CD4-positive, CD25-positive, alpha-beta regulatory T cell (primary cell): ENCODE results near the gene NFKBIA. TPM values are rescaled to one million over a fixed set of nuclear protein-coding genes. Genes with fewer than 3 reads are reported as not detected.
A peak's percentile ranks its signal among the peaks of the same experiment; 100 is the strongest.
"Not testable (repeated sequence)": the region's sequence is repeated elsewhere in the genome, so short reads cannot be mapped to it uniquely, and the experiment has no call there.

Experiments
- ATAC-seq, 2 donors: fragments of 150-1000 bp; cut with Tn5 transposase; one replicate each; pipeline ENCODE4 v1.10.0; 2021; ENCODE audit warnings: low read depth in 2 of 2, moderate number of reproducible peaks in 2 of 2, moderate library complexity in 1 of 2
- DNase-seq, 3 donors: peaks; one replicate each; pipeline versions ENCODE4 v3.0.0 to v3.0.0-alpha.2; 2012 to 2022; ENCODE audit warnings: mixed read lengths in 1 of 3
- H3K27ac ChIP-seq: one replicate; pipeline ENCODE4 v1.7.0; 2013; ENCODE audit warnings: mild to moderate bottlenecking, low read length; ENCODE audit not compliant: insufficient read depth, poor library complexity, severe bottlenecking
- H3K27me3 ChIP-seq: one replicate; pipeline ENCODE4 v1.7.0; 2013; ENCODE audit warnings: low read length; ENCODE audit not compliant: control insufficient read depth, insufficient read depth
- H3K36me3 ChIP-seq: one replicate; pipeline ENCODE4 v1.7.0; 2013; ENCODE audit warnings: mild to moderate bottlenecking, low read length, moderate library complexity; ENCODE audit not compliant: control insufficient read depth, insufficient read depth
- H3K4me1 ChIP-seq: 2 replicates; pipeline ENCODE4 v1.7.0; 2013; ENCODE audit warnings: mild to moderate bottlenecking, low read length; ENCODE audit not compliant: insufficient read depth, control insufficient read depth, poor library complexity, severe bottlenecking
- H3K4me3 ChIP-seq: one replicate; pipeline ENCODE4 v1.7.0; 2013; ENCODE audit warnings: low read depth, mild to moderate bottlenecking, low read length, moderate library complexity
- H3K9me3 ChIP-seq, 2 experiments: 1 replicate in 1 of 2; 2 replicates in 1 of 2; pipeline ENCODE4 v1.7.0; 2013; ENCODE audit warnings: low read length in 2 of 2, mild to moderate bottlenecking in 1 of 2, moderate library complexity in 1 of 2; ENCODE audit not compliant: control insufficient read depth in 2 of 2
- H3K27ac Mint-ChIP-seq, 3 donors: one replicate each; pipeline ENCODE4 v1.8.0; 2020 to 2022; ENCODE audit warnings: mild to moderate bottlenecking in 3 of 3, mixed read lengths in 3 of 3, moderate library complexity in 2 of 3
- H3K27me3 Mint-ChIP-seq: one replicate; pipeline ENCODE4 v1.8.0; 2022; ENCODE audit warnings: mild to moderate bottlenecking, mixed read lengths
- H3K36me3 Mint-ChIP-seq: one replicate; pipeline ENCODE4 v1.8.0; 2020; ENCODE audit warnings: mixed read lengths
- H3K4me1 Mint-ChIP-seq, 4 donors: one replicate each; pipeline ENCODE4 v1.8.0; 2020 to 2022; ENCODE audit warnings: mixed read lengths in 4 of 4, mild to moderate bottlenecking in 1 of 4
- H3K4me3 Mint-ChIP-seq, 4 donors: one replicate each; pipeline ENCODE4 v1.8.0; 2020 to 2022; ENCODE audit warnings: mild to moderate bottlenecking in 4 of 4, mixed read lengths in 4 of 4, moderate library complexity in 3 of 4
- H3K9me3 Mint-ChIP-seq, 7 donors: one replicate each; pipeline ENCODE4 v1.8.0; 2020 to 2022; ENCODE audit warnings: mixed read lengths in 7 of 7, mild to moderate bottlenecking in 3 of 7, moderate library complexity in 2 of 7
- polyA plus RNA-seq, 4 donors: library from polyadenylated mRNA; unstranded; fragments of 300-500 nt; fragmentation: Illumina TruSeq; gene quantifications; one replicate each; pipeline ENCODE4 v1.2.3, GENCODE V29; 2021
- total RNA-seq: library from RNA; stranded (reverse); gene quantifications from one replicate; pipeline ENCODE4 v1.2.3, GENCODE V29; 2022

The NFKBIA gene
- total and polyA plus RNA-seq, 5 donors from 2014 or later = 210 to 1,380 (median 259) TPM

DNA sequence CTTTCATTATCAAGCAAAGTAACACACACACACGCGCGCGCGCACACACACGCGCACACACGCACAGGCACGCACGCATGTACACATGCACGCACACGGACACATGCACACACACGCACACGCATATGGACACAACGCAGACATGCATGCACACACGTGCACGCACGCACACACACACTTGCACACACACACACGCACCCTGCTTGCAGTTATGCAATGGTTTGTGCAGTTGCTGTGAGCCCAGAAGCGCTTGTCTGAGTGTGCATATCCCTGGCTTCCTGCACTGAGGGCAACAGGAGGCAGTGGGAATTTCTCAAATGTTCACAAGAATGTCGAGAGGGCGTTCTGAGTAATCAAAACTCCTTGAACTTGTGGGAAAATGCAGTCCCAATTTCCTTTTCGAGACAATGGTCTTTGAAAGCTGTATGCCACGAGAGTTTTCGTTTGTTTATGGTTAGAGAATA lies 41.6 kb downstream of the NFKBIA start:
- Mint-ChIP-seq H3K36me3 (no peaks in the 10 kb centered on the region), H3K27ac (no peak overlapping the region), H3K9me3 (peaks cover 0 to 1% (median 0%) of the 10 kb centered on the region in 7 donors), H3K27me3 (no peaks in the 10 kb centered on the region), H3K4me1 (peaks cover 0 to 16% (median 3%) of the 10 kb centered on the region in 4 donors), H3K4me3 (no peak overlapping the region)
- no peak for DNase-seq
- H3K4me3 ChIP-seq = no peak overlapping the region
- H3K4me1 ChIP-seq = peaks cover 3% of the 10 kb centered on the region
- H3K36me3 ChIP-seq = no peaks in the 10 kb centered on the region
- H3K27me3 ChIP-seq = no peaks in the 10 kb centered on the region
- H3K9me3 ChIP-seq = no peaks in the 10 kb centered on the region
- ATAC-seq = no peak
- H3K27ac ChIP-seq = no peak overlapping the region

DNA sequence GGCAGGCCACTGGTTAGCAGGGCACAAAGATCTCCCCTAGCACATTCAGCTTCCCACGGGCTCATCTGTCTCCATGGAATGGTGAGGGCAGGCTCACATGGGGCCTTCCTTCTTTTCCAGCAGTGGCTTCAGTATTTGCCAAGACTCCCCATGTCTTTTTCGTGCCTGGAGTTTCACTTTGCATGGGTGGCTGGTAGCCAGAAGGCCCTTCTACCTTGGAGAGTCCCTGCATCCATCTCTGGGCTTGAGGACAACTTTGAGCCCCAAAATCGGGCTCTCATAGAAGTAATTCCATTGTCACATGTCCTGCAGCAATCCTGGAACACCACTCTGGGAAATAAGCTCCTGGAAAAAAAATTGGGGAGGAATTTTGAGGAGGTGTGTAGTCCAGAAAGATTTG lies 42.1 kb downstream of the NFKBIA start:
- Histone ChIP-seq H3K4me1 (no peaks in the 10 kb centered on the region), H3K27ac (no peak overlapping the region), H3K4me3 (no peak overlapping the region), H3K27me3 (no peaks in the 10 kb centered on the region), H3K9me3 (no peaks in the 10 kb centered on the region), H3K36me3 (no peaks in the 10 kb centered on the region)
- ATAC-seq (no peak), DNase-seq (no peak)
- no peaks in the 10 kb centered on the region for H3K27me3 Mint-ChIP-seq
- peaks cover 0 to 11% (median 3%) of the 10 kb centered on the region in 4 donors for H3K4me1 Mint-ChIP-seq
- no peak overlapping the region for H3K4me3 Mint-ChIP-seq
- no peak overlapping the region for H3K27ac Mint-ChIP-seq
- H3K36me3 Mint-ChIP-seq = no peaks in the 10 kb centered on the region
- peaks cover 0 to 1% (median 0%) of the 10 kb centered on the region in 7 donors for H3K9me3 Mint-ChIP-seq

DNA sequence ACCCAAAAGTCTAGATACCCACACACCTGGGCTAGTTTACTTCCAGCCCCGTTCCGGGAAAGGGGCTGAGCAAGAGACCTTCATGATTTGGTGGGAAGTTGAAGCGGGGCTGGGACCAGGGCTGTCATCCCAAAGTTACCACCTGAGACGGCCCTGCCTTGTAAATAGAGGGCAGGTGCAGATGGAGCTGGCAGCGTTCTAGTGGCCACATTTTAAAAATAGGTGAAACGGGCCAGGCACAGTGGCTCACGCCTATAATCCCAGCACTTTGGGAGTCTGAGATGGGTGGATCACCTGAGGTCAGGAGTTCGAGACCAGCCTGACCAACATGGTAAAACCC lies 43.4 kb downstream of the NFKBIA start:
- Mint-ChIP-seq H3K36me3 (no peaks in the 10 kb centered on the region), H3K4me3 (no peak overlapping the region), H3K27ac (no peak overlapping the region), H3K9me3 (peaks cover 0 to 1% (median 0%) of the 10 kb centered on the region in 7 donors), H3K4me1 (peaks cover 0 to 11% (median 4%) of the 10 kb centered on the region in 4 donors), H3K27me3 (no peaks in the 10 kb centered on the region)
- no peak overlapping the region for H3K4me3 ChIP-seq
- H3K27ac ChIP-seq = no peak overlapping the region
- H3K27me3 ChIP-seq = no peaks in the 10 kb centered on the region
- no peaks in the 10 kb centered on the region for H3K4me1 ChIP-seq
- DNase-seq (no peak), ATAC-seq (no peak)
- H3K36me3 ChIP-seq = no peaks in the 10 kb centered on the region
- H3K9me3 ChIP-seq = no peaks in the 10 kb centered on the region

DNA sequence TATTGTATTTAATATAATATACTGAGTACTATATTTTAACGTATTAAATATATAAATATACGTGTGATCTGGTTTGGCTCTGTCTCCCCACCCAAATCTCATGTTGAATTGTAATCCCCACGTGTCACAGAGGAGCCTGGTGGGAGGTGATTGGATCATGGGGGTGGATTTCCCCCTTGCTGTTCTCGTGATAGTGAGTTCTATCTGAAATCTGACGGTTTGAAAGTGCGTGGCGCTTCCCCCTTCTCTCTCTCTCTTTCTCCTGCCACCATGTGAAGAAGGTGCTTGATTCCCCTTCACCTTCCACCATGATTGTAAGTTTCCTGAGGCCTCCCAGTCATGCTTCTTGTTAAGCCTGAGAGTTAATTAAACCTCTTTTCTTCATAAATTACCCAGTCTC lies 44.9 kb downstream of the NFKBIA start:
- not testable (repeated sequence) for H3K27me3 Mint-ChIP-seq, DNase-seq, H3K9me3 Mint-ChIP-seq, H3K36me3 ChIP-seq, H3K4me3 Mint-ChIP-seq, H3K36me3 Mint-ChIP-seq, ATAC-seq, H3K27ac ChIP-seq, H3K4me3 ChIP-seq, H3K4me1 ChIP-seq, H3K27me3 ChIP-seq, H3K9me3 ChIP-seq
- Mint-ChIP-seq H3K27ac (peak overlapping the region in 1 of 3 donors; percentile 37), H3K4me1 (peaks cover 0 to 11% (median 8%) of the 10 kb centered on the region in 4 donors)

DNA sequence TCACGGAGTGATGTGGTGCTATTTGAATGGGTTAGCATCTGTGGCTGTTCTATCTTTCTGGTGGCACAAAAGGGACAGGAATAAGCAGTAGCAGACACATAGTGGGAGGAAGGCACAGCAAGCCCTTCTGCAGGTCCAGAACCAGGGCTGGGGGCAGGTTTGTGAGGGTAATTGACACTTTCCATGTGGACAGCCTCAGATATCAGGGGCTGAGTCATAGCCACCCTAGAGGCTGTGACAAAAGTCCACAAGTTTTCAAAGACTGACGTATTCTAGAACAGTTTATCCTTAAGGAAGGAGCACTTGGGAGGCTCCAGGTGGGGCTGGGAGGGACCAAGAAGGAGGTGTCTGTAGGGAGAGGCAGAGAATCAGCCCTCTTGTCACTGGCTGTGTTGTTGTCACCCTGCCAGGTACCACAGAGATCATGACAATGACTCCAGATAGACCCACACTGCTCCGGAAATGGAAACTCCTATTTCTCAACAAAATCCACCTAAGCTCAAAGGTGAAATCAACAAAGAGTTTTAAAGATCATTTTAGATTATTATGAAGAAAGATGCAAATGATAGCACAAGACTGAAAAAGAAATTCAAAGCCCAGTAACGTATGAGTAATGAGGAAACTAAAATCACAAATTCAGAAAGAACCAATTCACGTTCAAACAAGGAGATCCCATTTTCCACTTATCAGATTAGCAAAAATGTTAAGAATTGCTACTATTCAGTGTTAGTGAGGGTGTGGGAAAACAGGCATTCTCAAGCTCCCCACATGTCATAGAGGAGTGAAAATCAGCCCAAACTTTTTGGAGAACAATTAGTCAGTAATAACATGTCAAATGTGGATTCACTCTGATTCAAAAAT lies 48.3 kb downstream of the NFKBIA start:
- Mint-ChIP-seq H3K4me1 (peaks cover 0 to 20% (median 8%) of the 10 kb centered on the region in 4 donors), H3K27ac (peak overlapping the region; percentile 17 to 52 (median 22)), H3K4me3 (no peak overlapping the region), H3K9me3 (no peaks in the 10 kb centered on the region), H3K36me3 (no peaks in the 10 kb centered on the region), H3K27me3 (no peaks in the 10 kb centered on the region)
- DNase-seq (peak in 1 of 3 donors; percentile 44), ATAC-seq (peak; percentile 46 to 53)
- H3K27me3 ChIP-seq = no peaks in the 10 kb centered on the region
- no peak overlapping the region for H3K4me3 ChIP-seq
- no peaks in the 10 kb centered on the region for H3K9me3 ChIP-seq
- H3K27ac ChIP-seq = no peak overlapping the region
- H3K4me1 ChIP-seq = no peaks in the 10 kb centered on the region
- no peaks in the 10 kb centered on the region for H3K36me3 ChIP-seq

DNA sequence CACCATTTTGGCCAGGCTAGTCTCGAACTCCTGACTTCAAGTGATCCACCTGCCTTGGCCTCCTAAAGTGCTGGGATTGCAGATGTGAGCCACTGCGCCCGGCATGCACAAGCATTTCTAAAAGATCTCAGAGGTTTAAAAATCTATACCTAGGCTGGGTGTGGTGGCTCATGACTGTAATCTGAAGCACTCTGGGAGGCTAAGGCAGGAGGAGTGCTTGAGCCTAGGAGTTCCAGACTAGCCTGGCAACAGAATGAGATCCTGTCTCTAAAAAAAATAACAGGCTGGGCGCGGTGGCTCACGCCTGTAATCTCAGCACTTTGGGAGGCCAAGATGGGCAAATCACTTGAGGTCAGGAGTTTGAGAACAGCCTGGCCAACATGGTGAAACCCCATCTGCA lies 49.3 kb downstream of the NFKBIA start:
- H3K27me3 ChIP-seq, H3K27me3 Mint-ChIP-seq, H3K27ac ChIP-seq, DNase-seq, H3K4me3 ChIP-seq, H3K27ac Mint-ChIP-seq, H3K4me3 Mint-ChIP-seq, H3K36me3 ChIP-seq, H3K36me3 Mint-ChIP-seq, ATAC-seq, H3K4me1 ChIP-seq, H3K9me3 ChIP-seq, H3K9me3 Mint-ChIP-seq: not testable (repeated sequence)
- H3K4me1 Mint-ChIP-seq = peaks cover 0 to 20% (median 8%) of the 10 kb centered on the region in 4 donors

DNA sequence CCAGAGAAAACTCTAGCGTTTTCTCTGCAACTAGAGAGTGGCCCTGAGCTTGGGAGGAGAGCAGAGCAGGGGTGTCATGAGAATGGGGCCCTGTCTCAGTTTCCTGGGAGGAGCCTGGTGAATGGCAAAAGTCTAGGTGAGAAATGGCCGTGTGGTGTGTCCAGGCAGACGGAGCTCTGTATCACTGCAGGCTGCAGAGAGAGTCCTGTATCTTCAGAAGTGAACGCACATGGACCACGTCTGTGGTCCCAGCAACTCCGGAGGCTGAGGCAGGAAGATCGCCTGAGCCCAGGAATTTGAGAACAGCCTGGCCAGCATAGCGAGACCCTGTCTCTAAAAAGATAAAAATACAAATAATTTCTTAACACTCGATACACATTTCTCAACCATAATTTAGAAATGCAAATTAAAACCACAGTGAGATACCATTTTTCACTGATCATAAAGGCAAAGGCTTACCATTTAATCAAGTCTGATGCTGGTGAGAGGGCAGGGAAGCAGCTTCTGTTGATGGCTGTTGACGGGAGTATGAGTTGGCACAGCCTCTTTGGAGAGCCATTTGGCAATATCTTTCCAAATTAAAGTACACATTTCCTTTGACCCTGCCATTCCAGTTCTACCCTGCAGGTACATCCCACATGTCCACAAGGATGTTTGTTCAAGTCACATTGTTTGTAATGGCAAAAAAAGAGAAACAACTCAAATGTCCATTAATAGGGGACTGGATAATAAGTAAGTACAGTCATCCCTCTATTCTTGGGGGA lies 51.0 kb downstream of the NFKBIA start:
- Histone ChIP-seq H3K27me3 (no peaks in the 10 kb centered on the region), H3K27ac (no peak overlapping the region), H3K4me3 (no peak overlapping the region), H3K36me3 (no peaks in the 10 kb centered on the region), H3K9me3 (no peaks in the 10 kb centered on the region), H3K4me1 (no peaks in the 10 kb centered on the region)
- Mint-ChIP-seq H3K4me1 (peaks cover 0 to 20% (median 8%) of the 10 kb centered on the region in 4 donors), H3K27ac (peak overlapping the region in 1 of 3 donors; percentile 0), H3K36me3 (no peaks in the 10 kb centered on the region), H3K9me3 (no peaks in the 10 kb centered on the region), H3K27me3 (no peaks in the 10 kb centered on the region), H3K4me3 (no peak overlapping the region)
- ATAC-seq (no peak), DNase-seq (no peak)
